Suprapubic skin (tissue), 4 donors: Measurements from ENCODE around the gene GJA3. TPM values are rescaled to one million over a fixed set of nuclear protein-coding genes. Genes with fewer than 3 reads are reported as not detected.

Experiments
- DNase-seq, 2 donors: peaks; one replicate each; pipeline ENCODE4 v3.0.0-alpha.2; 2019; ENCODE audit warnings: low spot score in 2 of 2
- H3K27ac ChIP-seq: fragments of 200-600 bp; sonication (generic); one replicate; pipeline ENCODE4 v1.5.1; 2019
- H3K27me3 ChIP-seq: fragments of 200-600 bp; sonication (generic); one replicate; pipeline ENCODE4 v1.5.1; 2019
- H3K36me3 ChIP-seq: fragments of 200-600 bp; sonication (generic); one replicate; pipeline ENCODE4 v1.5.1; 2019
- H3K4me1 ChIP-seq: fragments of 200-600 bp; sonication (generic); one replicate; pipeline ENCODE4 v1.5.1; 2019
- H3K4me3 ChIP-seq: fragments of 200-600 bp; sonication (generic); one replicate; pipeline ENCODE4 v1.5.1; 2019; ENCODE audit warnings: mild to moderate bottlenecking
- H3K9me3 ChIP-seq: fragments of 200-600 bp; sonication (generic); one replicate; pipeline ENCODE4 v1.5.1; 2019
- CTCF ChIP-seq, 2 donors: fragments of 200-600 bp in 1 of 2; fragments of 450-650 bp in 1 of 2; sonication (generic) in 1 of 2; IDR thresholded peaks; one replicate each; pipeline ENCODE4 v1.5.1; 2016 to 2019; ENCODE audit warnings: antibody characterized with exemption in 2 of 2, mild to moderate bottlenecking in 1 of 2, moderate library complexity in 1 of 2
- EP300 ChIP-seq: sonication (generic); formaldehyde crosslinking; IDR thresholded peaks from one replicate; pipeline ENCODE4 v1.6.1; 2017; ENCODE audit warnings: antibody characterized with exemption
- POLR2A ChIP-seq, 2 donors: fragments of 450-650 bp; IDR thresholded peaks; one replicate each; pipeline ENCODE4 v1.6.1; 2017; ENCODE audit warnings: antibody characterized with exemption in 2 of 2, mild to moderate bottlenecking in 2 of 2, moderate library complexity in 2 of 2
- POLR2AphosphoS5 ChIP-seq, 3 donors: sonication (generic); formaldehyde crosslinking; IDR thresholded peaks; one replicate each; pipeline ENCODE4 v1.6.1; 2017; ENCODE audit warnings: antibody characterized with exemption in 3 of 3
- WGBS: methylation state at CpG from one replicate; pipeline ENCODE4 v1.1.5; 2018; 5-methylcytosine and 5-hydroxymethylcytosine counted together
- total RNA-seq, 4 donors: library from RNA; depleted of rRNA; stranded (reverse); fragments of >200 nt; gene quantifications; one replicate each; pipeline ENCODE4 v1.1.0, GENCODE V29; 2016

GJA3 gene
- total RNA-seq, 4 donors from 2014 or later = 0.25 to 0.94 (median 0.30) TPM; not detected in 1

- peaks cover 12% of the 10 kb centered on the region for H3K27me3 ChIP-seq
- 12% methylated on average over 9 of the region's 9 CpGs for WGBS
- no peaks in the 10 kb centered on the region for H3K9me3 ChIP-seq
- no peaks in the 10 kb centered on the region for H3K36me3 ChIP-seq
- no peak overlapping the region for H3K4me3 ChIP-seq
- no peak for DNase-seq
- H3K27ac ChIP-seq = no peak overlapping the region
- peaks cover 10% of the 10 kb centered on the region for H3K4me1 ChIP-seq
- TF ChIP-seq CTCF (IDR thresholded peaks at IDR 0.05) (no peak), POLR2AphosphoS5 (IDR thresholded peaks at IDR 0.05) (no peak), POLR2A (IDR thresholded peaks at IDR 0.05) (no peak), EP300 (no peak)
Observed at GRCh38 chr13:20102525-20103180, 58.2 kb downstream of the GJA3 start.

- no peak for TF ChIP-seq POLR2A (IDR thresholded peaks at IDR 0.05)
- TF ChIP-seq EP300 = no peak
- no peak for TF ChIP-seq POLR2AphosphoS5 (IDR thresholded peaks at IDR 0.05)
- no peak for TF ChIP-seq CTCF (IDR thresholded peaks at IDR 0.05)
- Histone ChIP-seq H3K4me3 (no peak overlapping the region), H3K9me3 (no peaks in the 10 kb centered on the region), H3K27me3 (peaks cover 19% of the 10 kb centered on the region), H3K27ac (no peak overlapping the region), H3K4me1 (peaks cover 10% of the 10 kb centered on the region), H3K36me3 (no peaks in the 10 kb centered on the region)
- 57% methylated on average over 8 of the region's 8 CpGs for WGBS
- DNase-seq = no peak
Observed at GRCh38 chr13:20101467-20102316, 59.2 kb downstream of the GJA3 start.

DNA sequence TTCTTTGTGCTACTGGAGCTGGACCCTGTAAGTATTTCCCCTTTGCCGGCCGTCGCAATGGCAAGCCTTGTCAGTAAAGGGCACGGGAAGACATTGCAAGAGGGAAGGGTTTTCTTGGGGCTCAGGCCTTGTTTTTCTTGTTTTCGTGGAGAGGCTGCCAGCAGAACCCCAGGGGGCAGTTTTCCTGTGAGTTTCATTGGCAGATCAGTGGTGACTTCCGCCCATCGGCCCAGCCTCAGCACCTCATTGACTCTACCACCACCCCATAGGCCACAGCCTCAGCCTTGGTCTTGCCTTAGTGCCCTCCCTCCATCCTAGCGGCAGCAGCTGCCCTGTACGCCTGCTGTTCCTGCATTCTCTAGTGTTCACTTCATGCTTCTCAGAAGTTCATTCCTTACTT, 61.5 kb downstream of the GJA3 start:
- Histone ChIP-seq H3K27me3 (peaks cover 28% of the 10 kb centered on the region), H3K36me3 (no peaks in the 10 kb centered on the region), H3K27ac (no peak overlapping the region), H3K4me3 (no peak overlapping the region), H3K4me1 (peaks cover 10% of the 10 kb centered on the region), H3K9me3 (no peaks in the 10 kb centered on the region)
- 58% methylated on average over 9 of the region's 9 CpGs for WGBS
- TF ChIP-seq POLR2AphosphoS5 (IDR thresholded peaks at IDR 0.05) (no peak), POLR2A (IDR thresholded peaks at IDR 0.05) (no peak), CTCF (IDR thresholded peaks at IDR 0.05) (no peak), EP300 (no peak)
- no peak for DNase-seq

DNA sequence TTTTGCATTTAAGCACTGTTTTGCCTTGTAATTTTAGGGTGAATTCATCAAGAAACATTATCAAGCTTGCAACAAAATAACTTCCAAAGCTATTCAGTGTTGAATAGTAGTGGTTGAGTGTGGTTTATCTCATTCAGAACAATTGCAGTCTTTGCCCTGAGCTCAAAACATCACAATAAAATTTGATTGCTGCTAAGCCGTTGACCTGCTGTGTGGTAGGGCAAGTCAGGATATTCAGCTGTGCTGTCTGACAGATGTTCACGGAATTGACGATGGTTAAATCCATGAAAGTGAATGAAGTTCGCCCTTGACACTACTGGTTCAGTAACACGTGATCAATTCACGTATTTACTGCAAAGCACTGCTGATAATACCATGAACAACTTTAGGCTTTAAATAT, 66.9 kb downstream of the GJA3 start:
- no peaks in the 10 kb centered on the region for H3K9me3 ChIP-seq
- H3K27me3 ChIP-seq = peaks cover 21% of the 10 kb centered on the region
- H3K27ac ChIP-seq = no peak overlapping the region
- no peaks in the 10 kb centered on the region for H3K36me3 ChIP-seq
- WGBS = 55% methylated on average over 6 of the region's 6 CpGs
- no peak overlapping the region for H3K4me3 ChIP-seq
- no peaks in the 10 kb centered on the region for H3K4me1 ChIP-seq
- TF ChIP-seq CTCF (IDR thresholded peaks at IDR 0.05) = no peak
- TF ChIP-seq EP300 = no peak
- DNase-seq = no peak

DNA sequence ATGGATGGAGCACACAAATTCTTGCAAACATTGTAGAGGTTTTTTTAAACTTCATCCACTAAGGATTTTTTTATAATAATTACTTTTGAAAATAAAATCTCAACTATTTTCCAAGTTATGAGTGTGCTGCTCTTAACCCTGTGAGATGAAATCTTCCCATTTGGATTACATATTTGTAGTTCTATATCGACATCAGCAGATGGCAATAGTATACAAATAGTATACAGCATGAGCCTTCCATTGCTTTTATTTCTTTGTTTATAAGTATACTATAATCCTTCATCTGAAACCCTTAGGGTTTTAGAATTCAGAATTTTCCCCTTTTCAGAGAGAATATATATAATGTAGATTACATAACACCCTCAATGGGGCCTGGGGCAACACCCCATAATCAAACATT, 70.5 kb downstream of the GJA3 start:
- DNase-seq = no peak
- 50% methylated on average over 1 of the region's 1 CpG for WGBS
- Histone ChIP-seq H3K4me1 (no peaks in the 10 kb centered on the region), H3K36me3 (peaks cover 11% of the 10 kb centered on the region), H3K27me3 (peaks cover 3% of the 10 kb centered on the region), H3K4me3 (no peak overlapping the region), H3K27ac (no peak overlapping the region), H3K9me3 (no peaks in the 10 kb centered on the region)
- TF ChIP-seq POLR2A (IDR thresholded peaks at IDR 0.05) (no peak), CTCF (IDR thresholded peaks at IDR 0.05) (no peak), EP300 (no peak), POLR2AphosphoS5 (IDR thresholded peaks at IDR 0.05) (no peak)
